Measurements from ENCODE around the gene GDF7. TPM values are rescaled to one million over a fixed set of nuclear protein-coding genes. Genes with fewer than 3 reads are reported as not detected.

Gene GDF7
- total RNA-seq, 1 donor from 2014 or later = 24.3 TPM

- Mint-ChIP-seq H3K27me3 (peaks cover 63% of the 10 kb centered on the region), H3K4me1 (ENCODE audit: unreplicated experiment) (peaks cover 6% of the 10 kb centered on the region)
- no peak for TF ChIP-seq CTCF (conservative IDR thresholded peaks at IDR 0.05)
Measured at GRCh38 chr2:20673686-20674308, 6.9 kb downstream of the GDF7 start.

GRCh38 chr2:20674309-20674965 lies 7.5 kb downstream of the GDF7 start:
- DNase-seq (ENCODE audit: extremely low spot score, unreplicated experiment) = no peak
- Mint-ChIP-seq H3K27me3 (peaks cover 57% of the 10 kb centered on the region), H3K36me3 (no peaks in the 10 kb centered on the region), H3K27ac (no peak overlapping the region), H3K4me1 (ENCODE audit: unreplicated experiment) (peaks cover 6% of the 10 kb centered on the region), H3K9me3 (no peaks in the 10 kb centered on the region), H3K4me3 (peak overlapping the region; percentile 45)
- TF ChIP-seq CTCF (conservative IDR thresholded peaks at IDR 0.05) = no peak

More at GRCh38 chr2:20673686-20674308, 6.9 kb downstream of the GDF7 start:
- H3K27ac Mint-ChIP-seq = no peak overlapping the region
- DNase-seq (ENCODE audit: extremely low spot score, unreplicated experiment) = no peak
- H3K9me3 Mint-ChIP-seq = no peaks in the 10 kb centered on the region
- H3K36me3 Mint-ChIP-seq = no peaks in the 10 kb centered on the region
- no peak overlapping the region for H3K4me3 Mint-ChIP-seq

GRCh38 chr2:20674974-20675679 lies 8.2 kb downstream of the GDF7 start:
- Mint-ChIP-seq H3K36me3 (no peaks in the 10 kb centered on the region), H3K9me3 (no peaks in the 10 kb centered on the region), H3K4me1 (ENCODE audit: unreplicated experiment) (peaks cover 6% of the 10 kb centered on the region), H3K4me3 (peak overlapping the region; percentile 45), H3K27me3 (peaks cover 50% of the 10 kb centered on the region), H3K27ac (no peak overlapping the region)
- no peak for TF ChIP-seq CTCF (conservative IDR thresholded peaks at IDR 0.05)
- DNase-seq (ENCODE audit: extremely low spot score, unreplicated experiment) = no peak

DNA sequence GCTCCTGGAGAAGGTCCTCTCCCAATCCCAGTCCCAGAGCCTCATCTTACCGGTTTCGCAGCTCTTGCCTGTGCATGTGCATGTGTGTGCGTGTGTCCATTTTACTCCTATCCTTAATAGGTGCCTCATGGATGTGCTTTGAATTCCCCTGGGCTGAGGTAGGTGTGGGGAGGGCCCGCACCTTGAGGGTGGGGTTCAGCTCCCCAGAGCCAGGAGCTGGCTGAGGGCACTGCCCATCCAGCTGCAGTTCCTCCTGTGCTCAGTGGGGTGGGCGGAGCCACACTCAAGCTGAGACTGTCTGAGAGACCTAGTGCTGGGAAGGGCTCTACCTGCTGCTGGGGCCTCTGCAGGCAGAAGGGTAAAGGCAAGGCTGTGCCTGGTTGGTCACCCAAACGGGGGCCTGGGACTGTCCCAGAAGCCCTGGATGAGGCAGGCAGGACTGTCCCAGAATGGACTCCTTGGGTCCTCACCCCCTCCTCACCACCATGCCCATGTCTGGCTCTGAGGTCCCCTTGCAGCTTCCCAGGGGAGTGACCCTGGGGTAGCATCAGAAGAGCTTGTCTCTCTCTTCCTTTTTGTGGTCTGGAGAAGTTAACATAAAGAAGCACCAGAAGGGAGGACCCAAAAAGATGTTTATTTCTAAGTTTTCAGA lies 8.9 kb downstream of the GDF7 start:
- DNase-seq (ENCODE audit: extremely low spot score, unreplicated experiment) = no peak
- H3K27ac Mint-ChIP-seq = peak overlapping the region; percentile 78
- no peak overlapping the region for H3K4me3 Mint-ChIP-seq
- TF ChIP-seq CTCF (conservative IDR thresholded peaks at IDR 0.05) = no peak
- no peaks in the 10 kb centered on the region for H3K36me3 Mint-ChIP-seq
- H3K27me3 Mint-ChIP-seq = peaks cover 46% of the 10 kb centered on the region
- no peaks in the 10 kb centered on the region for H3K9me3 Mint-ChIP-seq
- H3K4me1 Mint-ChIP-seq (ENCODE audit: unreplicated experiment) = peaks cover 6% of the 10 kb centered on the region

DNA sequence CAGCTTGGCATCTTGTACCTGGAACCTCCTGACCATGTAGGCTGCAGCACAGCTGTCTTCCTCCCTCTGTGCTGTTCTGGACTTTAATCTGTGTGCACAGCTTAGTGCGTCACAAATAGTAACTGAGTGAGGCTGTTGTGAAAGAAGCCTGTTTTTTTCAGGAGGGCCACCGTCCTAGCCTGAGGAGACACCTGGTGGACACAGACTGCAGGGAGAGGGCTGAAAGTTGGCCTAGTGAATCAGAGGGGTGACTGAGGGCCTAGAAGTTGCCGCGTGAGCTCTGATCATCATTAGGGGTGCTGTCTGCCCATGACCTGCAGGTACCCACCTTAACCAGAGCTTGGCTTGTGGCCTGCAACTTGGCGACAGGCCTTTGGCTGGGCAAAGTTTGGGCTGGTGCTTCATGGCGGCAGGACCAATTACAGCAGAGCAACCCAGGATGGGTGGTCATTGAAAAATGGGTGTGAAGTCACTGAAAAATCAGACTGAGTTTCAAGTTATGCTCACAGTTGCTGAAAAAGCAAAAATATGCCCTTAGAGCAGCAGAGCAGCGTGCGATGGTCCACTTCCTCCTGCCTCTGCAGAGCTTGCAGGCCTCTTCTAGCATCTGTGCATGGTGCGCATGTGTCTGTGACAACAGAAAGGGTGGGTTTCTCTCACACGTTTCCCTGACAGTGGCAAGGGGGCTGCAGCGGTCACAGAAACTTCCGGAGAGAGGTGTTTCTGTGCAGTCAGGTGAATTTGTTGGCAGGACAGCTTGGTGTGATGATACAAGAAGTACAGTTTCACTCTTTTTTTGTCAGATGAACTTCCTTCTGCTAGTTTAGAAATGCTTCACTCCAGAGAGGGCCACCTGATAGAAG lies 9.6 kb downstream of the GDF7 start:
- no peak for TF ChIP-seq CTCF (conservative IDR thresholded peaks at IDR 0.05)
- Mint-ChIP-seq H3K27me3 (peaks cover 40% of the 10 kb centered on the region), H3K4me1 (ENCODE audit: unreplicated experiment) (peaks cover 6% of the 10 kb centered on the region), H3K9me3 (no peaks in the 10 kb centered on the region), H3K27ac (peak overlapping the region; percentile 78), H3K4me3 (no peak overlapping the region), H3K36me3 (peaks cover 3% of the 10 kb centered on the region)
- DNase-seq (ENCODE audit: extremely low spot score, unreplicated experiment) = no peak

Data from type B pancreatic cell (in vitro differentiated cells).